AG04450 (cell line): ENCODE measurements around the gene GEMIN5. TPM values are rescaled to one million over a fixed set of nuclear protein-coding genes. Genes with fewer than 3 reads are reported as not detected.

ENCODE experiments used
- CTCF ChIA-PET: fragments of 300-600, 350-600 bp; formaldehyde crosslinking; extraction: SDS; loops from one replicate; lab custom pipeline; 2022; ENCODE audit warnings: antibody characterized with exemption, inconsistent platforms; lab: Charles Lee
- POLR2A ChIA-PET: fragments of 350-600 bp; formaldehyde crosslinking; extraction: SDS; loops from one replicate; lab custom pipeline; 2021; ENCODE audit warnings: antibody characterized with exemption, inconsistent platforms; lab: Yijun Ruan, JAX
- DNase-seq: peaks from one replicate; pipeline ENCODE4 v3.0.0-alpha.2; 2011; ENCODE audit warnings: low read depth, low spot score
- H3K27ac ChIP-seq: one replicate; pipeline ENCODE4 v1.5.1; 2012; ENCODE audit warnings: low read depth, low read length, control low read depth
- H3K27me3 ChIP-seq: one replicate; pipeline ENCODE4 v1.6.0; 2012; ENCODE audit warnings: low read length; ENCODE audit not compliant: control insufficient read depth, insufficient read depth
- H3K4me3 ChIP-seq: 2 replicates; pipeline ENCODE4 v1.5.1; 2011; ENCODE audit warnings: mild to moderate bottlenecking, low read depth, low read length, control low read depth
- H3K9me3 ChIP-seq: 2 replicates; pipeline ENCODE4 v1.5.1; 2012; ENCODE audit warnings: low read length; ENCODE audit not compliant: control insufficient read depth, insufficient read depth
- CTCF ChIP-seq: IDR thresholded peaks from 2 replicates; pipeline ENCODE4 v1.5.1; 2011; ENCODE audit warnings: low read depth, low read length, control low read depth, inconsistent platforms
- polyA plus RNA-seq: library from polyadenylated mRNA; depleted of rRNA; stranded (reverse); fragments of >200 nt; gene quantifications from 2 replicates; pipeline ENCODE4 v1.2.3, GENCODE V29; 2011

GEMIN5 gene
- polyA plus RNA-seq, 1 experiment: 10.7 TPM

- POLR2A ChIA-PET: no interaction called here
- DNase-seq: no peak
- H3K4me3 ChIP-seq: no peak overlapping the region
- no peaks in the 10 kb centered on the region for H3K9me3 ChIP-seq
- CTCF ChIA-PET: interaction anchor here (0.6 kb wide), 1 partner anchor 267 kb away, joined by 3 read pairs; no protein-coding TSS in a partner anchor
- H3K27me3 ChIP-seq: no peaks in the 10 kb centered on the region
- TF ChIP-seq CTCF: no peak
- H3K27ac ChIP-seq: no peak overlapping the region
Observed at GRCh38 chr5:154868702-154869101, 69.3 kb downstream of the GEMIN5 start.

DNA sequence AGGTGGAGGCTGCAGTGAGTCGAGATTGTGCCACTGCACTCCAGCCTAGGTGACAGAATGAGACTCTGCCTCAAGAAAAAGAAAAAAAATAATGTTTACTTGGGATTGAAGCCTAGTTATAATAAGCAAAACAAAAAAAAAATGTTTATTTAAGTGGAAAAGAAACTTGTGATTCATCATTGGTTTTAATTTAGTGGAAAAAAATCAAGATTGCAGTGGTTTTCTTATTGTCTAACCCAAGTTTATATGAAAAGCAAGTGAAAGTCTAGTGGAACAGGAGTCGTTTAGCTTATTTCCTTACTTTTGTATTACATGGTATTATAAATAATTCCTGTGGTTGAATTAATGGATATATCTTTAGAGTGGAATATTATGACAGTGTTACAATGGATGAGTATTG lies 71.2 kb downstream of the GEMIN5 start:
- Histone ChIP-seq H3K9me3 (no peaks in the 10 kb centered on the region), H3K27me3 (no peaks in the 10 kb centered on the region), H3K4me3 (no peak overlapping the region), H3K27ac (no peak overlapping the region)
- POLR2A ChIA-PET: no interaction called here
- no peak for DNase-seq
- CTCF ChIA-PET: interaction anchor here (0.6 kb wide), 1 partner anchor 216 kb away, joined by 3 read pairs; no protein-coding TSS in a partner anchor
- TF ChIP-seq CTCF: no peak

- TF ChIP-seq CTCF: no peak
- POLR2A ChIA-PET: no interaction called here
- Histone ChIP-seq H3K4me3 (no peak overlapping the region), H3K27ac (no peak overlapping the region), H3K9me3 (no peaks in the 10 kb centered on the region), H3K27me3 (no peaks in the 10 kb centered on the region)
- no peak for DNase-seq
- CTCF ChIA-PET: no interaction called here
Observed at GRCh38 chr5:154865466-154866184, 72.4 kb downstream of the GEMIN5 start.

DNA sequence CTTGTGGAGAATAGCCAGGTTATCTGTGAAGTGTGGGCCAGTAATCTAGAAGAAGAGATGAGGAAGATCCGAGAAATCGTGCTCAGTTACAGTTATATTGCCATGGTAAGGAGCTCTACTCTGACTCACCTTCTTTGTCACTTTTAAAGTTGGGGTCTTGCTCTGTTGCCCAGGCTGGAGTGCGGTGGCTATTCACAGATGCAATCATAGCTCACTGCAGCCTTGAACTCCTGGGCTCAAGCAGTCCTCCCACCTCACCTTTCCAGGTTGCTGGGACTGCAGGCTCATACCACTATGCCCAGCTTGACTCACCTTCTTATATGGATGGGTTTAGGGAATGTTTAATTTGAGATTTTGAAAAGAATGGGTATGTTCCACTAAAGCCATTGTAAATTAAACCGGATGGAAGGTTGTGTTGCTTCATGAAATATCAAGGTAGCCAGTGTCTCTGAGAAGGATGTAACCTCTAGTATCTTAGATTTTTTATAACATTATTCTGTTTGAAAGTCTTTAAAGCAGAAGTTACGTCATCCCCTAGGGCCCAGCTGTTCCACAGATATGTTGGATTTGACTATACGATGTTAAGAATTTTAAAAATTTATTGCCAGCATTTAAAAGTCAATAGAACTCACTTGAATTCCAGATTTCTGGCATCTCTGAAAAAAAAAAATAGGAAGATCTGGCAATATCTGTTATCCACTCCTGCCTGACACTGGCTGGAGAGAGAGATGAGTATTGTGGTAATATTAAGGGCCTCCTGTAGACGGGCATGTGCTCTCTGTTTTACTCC lies 74.5 kb downstream of the GEMIN5 start:
- TF ChIP-seq CTCF: no peak
- no peaks in the 10 kb centered on the region for H3K27me3 ChIP-seq
- H3K9me3 ChIP-seq: no peaks in the 10 kb centered on the region
- ChIA-PET POLR2A (no interaction called here), CTCF (interaction anchor here (0.6 to 1.0 kb wide), 2 partner anchors 10 to 791 kb away, joined by 3 read pairs; no protein-coding TSS in a partner anchor)
- DNase-seq: no peak
- H3K27ac ChIP-seq: no peak overlapping the region
- no peak overlapping the region for H3K4me3 ChIP-seq

DNA sequence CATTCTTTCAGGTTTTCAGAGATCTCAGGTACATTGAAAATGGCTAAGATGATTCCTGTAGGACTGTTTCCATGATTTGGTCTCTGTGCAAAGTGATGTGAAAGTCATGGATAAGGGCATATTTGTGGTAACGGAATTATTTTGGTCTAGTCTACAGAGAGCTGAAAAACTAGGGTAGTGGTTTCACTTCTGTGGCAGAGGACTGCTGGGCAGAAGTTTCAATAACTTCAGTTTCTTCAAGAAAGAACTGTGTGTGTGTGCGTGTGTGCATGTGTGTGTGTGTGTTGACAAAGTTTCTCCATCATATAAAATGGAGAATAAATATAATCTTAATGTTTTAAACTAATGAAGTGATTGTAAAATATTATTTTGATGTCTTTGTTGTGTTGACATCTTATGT lies 75.2 kb downstream of the GEMIN5 start:
- no peaks in the 10 kb centered on the region for H3K9me3 ChIP-seq
- no peak for TF ChIP-seq CTCF
- ChIA-PET CTCF (no interaction called here), POLR2A (no interaction called here)
- H3K27me3 ChIP-seq: no peaks in the 10 kb centered on the region
- no peak overlapping the region for H3K4me3 ChIP-seq
- no peak overlapping the region for H3K27ac ChIP-seq
- no peak for DNase-seq
